Prostate gland (tissue), 2 donors: ENCODE results near the gene AMIGO1.

Experiments used
- CTCF ChIP-seq, 4 experiments: fragments of 200-600 bp in 2 of 4; fragments of 450-650 bp in 2 of 4; sonication (generic) in 2 of 4; IDR thresholded peaks; 1 replicate in 3 of 4; 2 replicates in 1 of 4; pipeline ENCODE4 v1.5.1; 2016 to 2019; ENCODE audit warnings: antibody characterized with exemption in 4 of 4, mild to moderate bottlenecking in 2 of 4, moderate library complexity in 2 of 4
- POLR2A ChIP-seq: fragments of 450-650 bp; IDR thresholded peaks from one replicate; pipeline ENCODE4 v1.6.1; 2016; ENCODE audit warnings: antibody characterized with exemption, mild to moderate bottlenecking

- no peak for TF ChIP-seq POLR2A
- TF ChIP-seq CTCF (IDR thresholded peaks at IDR 0.05) = no peak
These were observed 34.6 kb upstream of the AMIGO1 start for GRCh38 chr1:109543988-109544735.
